GM10248 (cell line): ENCODE results near the gene C5orf58.

Experiments
- CTCF ChIA-PET: fragments of 300-600 bp; sonication (Branson Sonifier 250); formaldehyde crosslinking; extraction: SDS; loops from one replicate; lab custom pipeline; 2021; ENCODE audit warnings: antibody characterized with exemption; lab: Yijun Ruan, JAX
- POLR2A ChIA-PET: fragments of 350-650 bp; sonication (Branson Sonifier 250); formaldehyde crosslinking; extraction: SDS; loops from one replicate; lab custom pipeline; 2020; ENCODE audit warnings: antibody characterized with exemption; lab: Yijun Ruan, JAX
- DNase-seq: peaks from one replicate; pipeline ENCODE4 v3.0.0; 2012; ENCODE audit errors: extremely low spot score
- TF ChIP-seq, protein P1 (sequence below): IDR thresholded peaks from 2 replicates; pipeline ENCODE4 v1.5.1; 2012; ENCODE audit warnings: mild to moderate bottlenecking, low read depth; ENCODE audit errors: extremely low read depth, missing control alignments, control extremely low read depth

C5orf58 gene

DNA sequence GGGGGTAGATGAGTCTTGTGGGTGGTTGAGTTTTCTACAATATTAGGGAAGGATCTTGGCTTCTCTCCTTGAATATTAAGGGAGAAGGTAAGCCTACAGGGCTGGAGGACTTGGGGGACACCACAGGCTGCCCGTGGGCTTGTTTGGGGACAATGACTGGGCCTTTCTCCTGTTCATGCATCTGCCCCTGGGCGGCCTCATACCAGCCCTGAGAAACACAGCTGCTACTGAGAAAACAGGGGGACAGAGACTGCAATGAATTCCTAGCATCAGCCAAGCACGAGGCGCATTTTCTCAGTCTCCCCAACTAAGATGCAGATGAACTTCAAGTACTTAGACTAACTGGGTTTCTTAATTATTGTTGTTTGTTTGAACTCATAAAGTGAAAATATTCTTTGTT, 24.6 kb downstream of the C5orf58 start:
- TF ChIP-seq, protein P1, sequence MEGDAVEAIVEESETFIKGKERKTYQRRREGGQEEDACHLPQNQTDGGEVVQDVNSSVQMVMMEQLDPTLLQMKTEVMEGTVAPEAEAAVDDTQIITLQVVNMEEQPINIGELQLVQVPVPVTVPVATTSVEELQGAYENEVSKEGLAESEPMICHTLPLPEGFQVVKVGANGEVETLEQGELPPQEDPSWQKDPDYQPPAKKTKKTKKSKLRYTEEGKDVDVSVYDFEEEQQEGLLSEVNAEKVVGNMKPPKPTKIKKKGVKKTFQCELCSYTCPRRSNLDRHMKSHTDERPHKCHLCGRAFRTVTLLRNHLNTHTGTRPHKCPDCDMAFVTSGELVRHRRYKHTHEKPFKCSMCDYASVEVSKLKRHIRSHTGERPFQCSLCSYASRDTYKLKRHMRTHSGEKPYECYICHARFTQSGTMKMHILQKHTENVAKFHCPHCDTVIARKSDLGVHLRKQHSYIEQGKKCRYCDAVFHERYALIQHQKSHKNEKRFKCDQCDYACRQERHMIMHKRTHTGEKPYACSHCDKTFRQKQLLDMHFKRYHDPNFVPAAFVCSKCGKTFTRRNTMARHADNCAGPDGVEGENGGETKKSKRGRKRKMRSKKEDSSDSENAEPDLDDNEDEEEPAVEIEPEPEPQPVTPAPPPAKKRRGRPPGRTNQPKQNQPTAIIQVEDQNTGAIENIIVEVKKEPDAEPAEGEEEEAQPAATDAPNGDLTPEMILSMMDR, result no peak
- no peak for DNase-seq
- ChIA-PET CTCF (interaction anchor here (0.8 to 3.8 kb wide), 6 partner anchors 9 to 154 kb away, joined by 3 to 25 read pairs (median 3); no protein-coding TSS in a partner anchor), POLR2A (no interaction called here)

DNA sequence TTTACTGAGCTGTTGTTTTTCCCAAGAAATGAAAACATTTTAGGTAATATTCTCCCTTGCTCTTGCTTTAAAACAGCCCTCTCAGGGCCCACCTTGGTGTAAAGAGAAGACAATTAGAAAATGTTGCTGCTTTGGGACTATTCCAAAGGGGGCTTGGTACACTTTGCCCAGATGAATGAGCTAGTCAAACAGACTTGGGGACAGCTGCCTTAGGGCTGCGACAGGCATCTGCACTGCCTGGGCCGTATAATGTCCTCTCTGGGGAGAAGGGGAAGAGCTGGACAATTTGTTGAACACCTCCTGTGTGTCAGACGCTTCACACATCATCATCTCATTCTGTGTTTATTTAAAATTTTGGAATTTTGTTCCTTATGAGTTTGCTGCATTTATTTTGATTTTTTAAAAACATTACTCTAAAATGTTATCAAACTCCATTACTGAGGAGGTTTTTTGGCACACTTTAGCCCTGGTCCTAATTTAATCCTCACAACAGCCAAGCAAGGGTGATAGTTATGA, 28.8 kb downstream of the C5orf58 start:
- POLR2A ChIA-PET, result no interaction called here
- CTCF ChIA-PET, result interaction anchor here (0.9 to 1.6 kb wide), 11 partner anchors 12 to 165 kb away, joined by 3 to 6 read pairs (median 3); partner anchors contain the start of gene LCP2
- DNase-seq, result no peak
- TF ChIP-seq, protein P1, result no peak

DNA sequence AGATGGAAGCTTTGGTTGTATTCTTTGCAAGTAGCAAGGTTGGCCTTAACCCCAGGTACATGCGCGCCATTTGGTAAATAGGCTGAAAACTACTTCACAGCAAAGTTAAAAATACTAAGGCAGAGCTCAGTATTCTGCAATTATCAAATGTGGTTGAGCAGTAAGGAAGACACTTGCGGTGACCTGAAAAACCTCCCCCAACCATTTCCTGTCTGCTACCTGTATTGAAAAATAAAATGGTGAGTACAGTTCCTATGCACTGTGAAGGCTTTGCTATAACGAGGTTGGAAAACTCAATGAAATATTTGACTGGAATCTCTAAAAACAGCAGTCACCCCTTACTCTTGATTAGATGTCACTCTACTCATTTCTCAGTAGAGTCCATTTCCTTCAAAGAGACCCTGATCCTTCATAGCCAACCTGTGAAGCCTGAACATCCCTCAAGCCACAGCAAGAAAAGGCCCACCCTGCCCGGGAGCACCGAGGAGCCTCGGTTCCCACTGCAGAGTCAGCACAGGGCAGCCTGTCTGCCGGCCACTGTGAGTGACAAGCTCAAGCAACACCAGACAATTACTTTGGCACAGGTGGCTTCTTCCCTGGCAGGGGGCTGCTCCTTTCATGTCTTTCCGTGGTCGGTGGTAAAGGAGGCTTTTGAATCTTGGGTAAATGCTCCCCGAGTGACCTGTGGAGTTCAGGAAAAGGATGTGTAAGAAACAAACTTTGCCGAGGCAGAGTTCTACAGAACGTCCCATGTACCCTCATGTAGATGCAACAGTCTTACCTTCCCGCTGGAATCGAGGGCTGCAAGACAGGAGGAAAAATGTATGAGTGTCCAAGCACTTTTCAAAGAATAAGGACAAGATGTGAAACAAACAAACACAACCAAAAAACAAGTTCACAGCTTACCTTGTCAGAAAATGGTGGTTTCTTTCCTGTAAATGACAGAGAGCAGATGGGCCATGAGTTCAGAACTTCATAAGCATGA, 29.6 kb downstream of the C5orf58 start:
- ChIA-PET CTCF (interaction anchor here (1.0 to 1.6 kb wide), 9 partner anchors 11 to 164 kb away, joined by 3 to 6 read pairs (median 3); partner anchors contain the start of gene LCP2), POLR2A (no interaction called here)
- TF ChIP-seq, protein P1, result no peak
- DNase-seq, result no peak

DNA sequence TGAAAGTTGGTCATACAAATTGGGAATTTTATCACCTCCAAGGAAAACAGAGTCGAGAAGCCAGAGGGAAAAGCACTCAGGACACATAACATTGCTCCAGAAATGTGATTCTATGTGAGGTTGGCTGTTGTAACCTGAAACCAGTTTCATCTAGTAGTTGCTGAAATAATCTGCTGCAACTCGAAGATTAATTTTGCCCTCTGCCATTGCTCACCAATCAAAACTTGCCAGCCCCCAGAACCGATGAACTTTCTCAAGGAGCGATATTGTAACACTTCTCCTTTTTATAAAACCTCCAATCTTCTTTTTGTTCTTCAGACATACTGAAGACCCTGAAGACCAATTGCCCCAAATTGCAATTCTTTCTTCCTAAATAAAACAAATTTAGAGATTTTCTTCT, 31.1 kb downstream of the C5orf58 start:
- DNase-seq, result no peak
- CTCF ChIA-PET, result interaction anchor here (0.8 to 5.9 kb wide), 2 partner anchors 35 to 50 kb away, joined by 3 to 48 read pairs; partner anchors contain the start of gene LCP2

DNA sequence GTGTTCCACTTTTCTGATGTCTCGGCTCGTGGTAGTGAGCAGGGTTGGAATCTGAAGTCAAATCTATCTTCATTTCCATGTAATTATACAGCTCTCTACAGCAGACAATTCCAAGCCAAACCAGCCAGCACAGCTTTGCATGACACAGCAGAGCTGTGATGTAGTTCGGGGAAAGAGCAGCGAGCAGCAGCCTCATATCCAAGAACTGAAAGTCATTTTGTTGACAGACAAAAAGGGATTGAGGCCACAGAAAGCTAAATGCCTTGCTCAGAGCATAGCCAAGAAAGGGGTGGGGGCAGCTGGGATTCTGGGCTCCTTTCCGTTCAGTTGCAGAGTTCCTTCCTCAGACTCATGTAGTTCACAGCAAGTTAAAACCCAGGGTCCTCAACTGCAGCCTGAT, 32.7 kb downstream of the C5orf58 start:
- TF ChIP-seq, protein P1, result no peak
- ChIA-PET POLR2A (no interaction called here), CTCF (interaction anchor here (1.0 to 5.9 kb wide), 14 partner anchors 8 to 161 kb away, joined by 3 to 79 read pairs (median 12); partner anchors contain the start of gene LCP2)
- DNase-seq, result no peak

More for the DNA sequence above, 31.1 kb downstream of the C5orf58 start:
- POLR2A ChIA-PET, result no interaction called here
- TF ChIP-seq, protein P1, result no peak
